ENCODE measurements around the gene LCMT1. TPM values are rescaled to one million over a fixed set of nuclear protein-coding genes. Genes with fewer than 3 reads are reported as not detected.

The LCMT1 gene
- total RNA-seq, 6 experiments from 2014 or later, result 31.7 to 44.1 (median 41.5) TPM

GRCh38 chr16:25217921-25218320 lies 106.4 kb downstream of the LCMT1 start:
- no peak for DNase-seq
- H3K4me1 Mint-ChIP-seq (ENCODE audit: low read depth), result no peaks in the 10 kb centered on the region
- H3K36me3 Mint-ChIP-seq (ENCODE audit: low read depth), result no peaks in the 10 kb centered on the region
- no peak for TF ChIP-seq CTCF (IDR thresholded peaks at IDR 0.05)
- H3K4me3 Mint-ChIP-seq, result no peak overlapping the region
- no peak overlapping the region for H3K27ac Mint-ChIP-seq
- peaks cover 23% of the 10 kb centered on the region for H3K27me3 Mint-ChIP-seq (ENCODE audit: insufficient read depth)
- H3K9me3 Mint-ChIP-seq, result peaks cover 1% of the 10 kb centered on the region; the same call in 1 of the 2 replicates

GRCh38 chr16:25219070-25219737 lies 107.7 kb downstream of the LCMT1 start:
- Mint-ChIP-seq H3K4me1 (ENCODE audit: low read depth) (no peaks in the 10 kb centered on the region), H3K4me3 (no peak overlapping the region), H3K9me3 (no peaks in the 10 kb centered on the region), H3K27me3 (ENCODE audit: insufficient read depth) (peaks cover 21% of the 10 kb centered on the region), H3K27ac (no peak overlapping the region), H3K36me3 (ENCODE audit: low read depth) (no peaks in the 10 kb centered on the region)
- no peak for DNase-seq
- TF ChIP-seq CTCF (IDR thresholded peaks at IDR 0.05), result no peak

GRCh38 chr16:25222959-25223358 lies 111.4 kb downstream of the LCMT1 start:
- H3K27me3 Mint-ChIP-seq (ENCODE audit: insufficient read depth), result peaks cover 13% of the 10 kb centered on the region
- no peak overlapping the region for H3K4me3 Mint-ChIP-seq
- H3K9me3 Mint-ChIP-seq, result no peaks in the 10 kb centered on the region
- H3K4me1 Mint-ChIP-seq (ENCODE audit: low read depth), result peaks cover 6% of the 10 kb centered on the region
- H3K36me3 Mint-ChIP-seq (ENCODE audit: low read depth), result no peaks in the 10 kb centered on the region
- no peak for DNase-seq
- no peak for TF ChIP-seq CTCF (IDR thresholded peaks at IDR 0.05)
- no peak overlapping the region for H3K27ac Mint-ChIP-seq

GRCh38 chr16:25223964-25224363 lies 112.4 kb downstream of the LCMT1 start:
- Mint-ChIP-seq H3K9me3 (no peaks in the 10 kb centered on the region), H3K4me1 (ENCODE audit: low read depth) (peaks cover 6% of the 10 kb centered on the region), H3K4me3 (no peak overlapping the region), H3K27ac (no peak overlapping the region), H3K36me3 (ENCODE audit: low read depth) (no peaks in the 10 kb centered on the region), H3K27me3 (ENCODE audit: insufficient read depth) (peaks cover 11% of the 10 kb centered on the region)
- TF ChIP-seq CTCF (IDR thresholded peaks at IDR 0.05), result no peak
- DNase-seq, result no peak

- H3K9me3 Mint-ChIP-seq, result no peaks in the 10 kb centered on the region
- DNase-seq, result no peak
- no peaks in the 10 kb centered on the region for H3K36me3 Mint-ChIP-seq (ENCODE audit: low read depth)
- H3K4me3 Mint-ChIP-seq, result no peak overlapping the region
- no peak overlapping the region for H3K27ac Mint-ChIP-seq
- peaks cover 8% of the 10 kb centered on the region for H3K27me3 Mint-ChIP-seq (ENCODE audit: insufficient read depth)
- peaks cover 6% of the 10 kb centered on the region for H3K4me1 Mint-ChIP-seq (ENCODE audit: low read depth)
- no peak for TF ChIP-seq CTCF (IDR thresholded peaks at IDR 0.05)
Measured at GRCh38 chr16:25224731-25225319, 113.3 kb downstream of the LCMT1 start.

Other genes with a start within 250 kb of the LCMT1 start
- gene ARHGAP17, start 96.4 kb upstream of the LCMT1 start, total RNA-seq (2021; fragmentation: NEBNext Ultra II Directional; extraction: Animal tissue kit (Norgen Biotek cat#: 25700)), result 100 to 1,000 TPM in 3 of 6 experiments, 10 to 100 TPM in 3; 86.5 to 104 (median 97.4) TPM
- gene AQP8, start 105.2 kb downstream of the LCMT1 start, total RNA-seq (2021; fragmentation: NEBNext Ultra II Directional; extraction: Animal tissue kit (Norgen Biotek cat#: 25700)), result not detected
- 1 to 10 TPM; 4.0 to 4.8 (median 4.2) TPM for gene ZKSCAN2, start 146.1 kb downstream of the LCMT1 start, total RNA-seq (2021; fragmentation: NEBNext Ultra II Directional; extraction: Animal tissue kit (Norgen Biotek cat#: 25700))